ENCODE results near the gene AP2M1. TPM values are rescaled to one million over a fixed set of nuclear protein-coding genes. Genes with fewer than 3 reads are reported as not detected.
"Not testable (repeated sequence)": the region's sequence is repeated elsewhere in the genome, so short reads cannot be mapped to it uniquely, and the experiment has no call there.

AP2M1 gene
- total and polyA plus RNA-seq, 4 donors: 153 to 333 (median 251) TPM

DNA sequence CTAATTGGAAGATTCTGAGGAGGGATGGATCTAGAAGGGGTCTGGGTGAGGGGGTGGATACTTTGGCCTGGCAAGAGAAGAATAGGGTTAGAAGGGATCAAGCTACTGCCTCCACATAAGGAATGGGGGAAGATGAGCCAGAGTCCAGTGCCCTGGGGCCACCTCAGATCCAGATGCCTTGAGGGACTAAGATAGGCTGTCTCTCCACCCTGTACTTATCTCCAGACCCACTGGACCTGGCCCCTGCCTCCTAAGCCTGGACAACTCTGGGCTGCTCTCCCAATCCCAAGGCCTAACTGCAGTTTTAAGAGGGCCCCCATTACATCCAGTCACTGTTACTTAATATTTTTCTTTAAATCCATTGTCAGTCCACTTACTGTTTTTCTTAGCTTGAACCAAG lies 17.4 kb upstream of the AP2M1 start:
- no peak for TF ChIP-seq CTCF (IDR thresholded peaks at IDR 0.05; ENCODE audit: control extremely low read depth, extremely low read depth)
- peaks cover 0 to 2% (median 0%) of the 10 kb centered on the region in 4 donors for H3K36me3 ChIP-seq (ENCODE audit: control insufficient read depth in 4 of 4, insufficient read depth in 4 of 4, low read length in 4 of 4)
- no peaks in the 10 kb centered on the region for H3K27me3 ChIP-seq (ENCODE audit: control insufficient read depth in 3 of 3, insufficient read depth in 3 of 3, low read length in 2 of 3)
- H3K4me1 ChIP-seq (ENCODE audit: control insufficient read depth in 5 of 5, insufficient read depth in 5 of 5, low read length in 5 of 5): peaks cover 9 to 30% (median 24%) of the 10 kb centered on the region in 5 donors
- peak overlapping the region; percentile 70 for H3K4me3 ChIP-seq
- DNase-seq (no peak), ATAC-seq (ENCODE audit: insufficient read depth, low FRiP score) (no peak)
- H3K27ac ChIP-seq (ENCODE audit: low read depth in 1 of 2, low read length in 1 of 2): peak overlapping the region; percentile 76 to 88
- H3K9me3 ChIP-seq (ENCODE audit: control insufficient read depth in 4 of 4, insufficient read depth in 3 of 4, low read length in 3 of 4): no peaks in the 10 kb centered on the region
- peak overlapping the region; percentile 82 to 94 for H3K9ac ChIP-seq (ENCODE audit: insufficient read depth in 1 of 2, low read length in 2 of 2)

- H3K9ac ChIP-seq (ENCODE audit: insufficient read depth in 1 of 2, low read length in 2 of 2): no peak overlapping the region
- peaks cover 0 to 9% (median 1%) of the 10 kb centered on the region in 4 donors for H3K36me3 ChIP-seq (ENCODE audit: control insufficient read depth in 4 of 4, insufficient read depth in 4 of 4, low read length in 4 of 4)
- WGBS, 2 donors: 46 to 59% methylated on average over 4 of the region's 4 CpGs
- peak overlapping the region; percentile 26 to 60 for H3K27ac ChIP-seq (ENCODE audit: low read depth in 1 of 2, low read length in 1 of 2)
- no peaks in the 10 kb centered on the region for H3K9me3 ChIP-seq (ENCODE audit: control insufficient read depth in 4 of 4, insufficient read depth in 3 of 4, low read length in 3 of 4)
- no peak overlapping the region for H3K4me3 ChIP-seq
- TF ChIP-seq CTCF (IDR thresholded peaks at IDR 0.05; ENCODE audit: control extremely low read depth, extremely low read depth): no peak
- H3K4me1 ChIP-seq (ENCODE audit: control insufficient read depth in 5 of 5, insufficient read depth in 5 of 5, low read length in 5 of 5): peaks cover 9 to 30% (median 22%) of the 10 kb centered on the region in 5 donors
- DNase-seq (no peak), ATAC-seq (ENCODE audit: insufficient read depth, low FRiP score) (no peak)
- no peaks in the 10 kb centered on the region for H3K27me3 ChIP-seq (ENCODE audit: control insufficient read depth in 3 of 3, insufficient read depth in 3 of 3, low read length in 2 of 3)
Measured at GRCh38 chr3:184158404-184158803, 16.3 kb upstream of the AP2M1 start.

DNA sequence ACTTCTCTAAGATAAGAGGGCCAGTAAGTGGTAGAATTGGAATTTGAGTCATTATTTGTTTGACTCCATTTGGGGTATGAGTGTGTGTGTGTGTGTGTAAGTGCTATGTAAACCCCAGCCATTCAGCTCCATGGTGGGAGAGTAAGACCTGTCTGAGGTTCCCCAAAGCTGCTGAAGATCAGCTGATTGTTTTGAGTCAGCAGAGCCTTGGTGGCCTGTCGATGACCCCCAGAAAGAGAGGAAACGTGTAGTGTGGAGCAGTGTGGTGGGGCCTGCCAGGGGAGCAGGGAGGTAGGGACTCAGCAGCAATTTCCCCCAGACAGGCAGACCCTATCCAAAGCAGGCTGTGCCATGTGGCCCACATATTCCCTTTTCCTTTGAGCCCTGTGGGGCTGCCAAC lies 14.2 kb upstream of the AP2M1 start:
- H3K27ac ChIP-seq (ENCODE audit: low read depth in 1 of 2, low read length in 1 of 2): peak overlapping the region; percentile 38 to 48
- H3K9ac ChIP-seq (ENCODE audit: insufficient read depth in 1 of 2, low read length in 2 of 2): peak overlapping the region in 1 of 2 donors; percentile 49
- peaks cover 8 to 28% (median 17%) of the 10 kb centered on the region in 4 donors for H3K36me3 ChIP-seq (ENCODE audit: control insufficient read depth in 4 of 4, insufficient read depth in 4 of 4, low read length in 4 of 4)
- no peaks in the 10 kb centered on the region for H3K9me3 ChIP-seq (ENCODE audit: control insufficient read depth in 4 of 4, insufficient read depth in 3 of 4, low read length in 3 of 4)
- peaks cover 9 to 28% (median 20%) of the 10 kb centered on the region in 5 donors for H3K4me1 ChIP-seq (ENCODE audit: control insufficient read depth in 5 of 5, insufficient read depth in 5 of 5, low read length in 5 of 5)
- ATAC-seq (ENCODE audit: insufficient read depth, low FRiP score) (no peak), DNase-seq (peak; percentile 31 to 61 (median 34))
- 21 to 26% methylated on average over 2 of the region's 2 CpGs for WGBS, 2 donors
- no peaks in the 10 kb centered on the region for H3K27me3 ChIP-seq (ENCODE audit: control insufficient read depth in 3 of 3, insufficient read depth in 3 of 3, low read length in 2 of 3)
- no peak overlapping the region for H3K4me3 ChIP-seq
- TF ChIP-seq CTCF (IDR thresholded peaks at IDR 0.05; ENCODE audit: control extremely low read depth, extremely low read depth): no peak

DNA sequence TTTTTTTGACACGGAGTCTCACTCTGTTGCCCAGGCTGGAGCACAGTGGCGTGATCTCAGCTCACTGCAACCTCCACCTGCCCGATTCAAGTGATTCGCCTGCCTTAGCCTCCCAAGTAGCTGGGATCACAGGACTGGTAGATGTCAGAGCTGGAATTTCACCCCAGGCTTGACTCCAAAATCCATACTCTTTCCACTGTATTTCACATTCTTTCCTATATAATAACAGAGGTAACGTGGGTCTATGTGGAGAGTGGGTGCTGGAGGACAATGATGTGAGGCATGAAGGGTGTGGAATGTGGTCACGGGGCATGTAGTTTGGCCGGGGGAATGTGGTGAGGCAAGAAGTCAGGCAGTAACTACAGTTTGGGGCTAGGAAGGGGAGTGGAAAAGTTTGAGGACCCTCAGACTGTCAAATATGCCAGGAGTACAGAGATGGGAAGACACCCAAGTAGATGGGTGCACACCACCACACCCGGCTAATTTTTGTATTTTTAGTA lies 12.0 kb upstream of the AP2M1 start:
- not testable (repeated sequence) for ATAC-seq (ENCODE audit: insufficient read depth, low FRiP score)
- peaks cover 9 to 18% (median 17%) of the 10 kb centered on the region in 5 donors for H3K4me1 ChIP-seq (ENCODE audit: control insufficient read depth in 5 of 5, insufficient read depth in 5 of 5, low read length in 5 of 5)
- peaks cover 22 to 45% (median 30%) of the 10 kb centered on the region in 4 donors for H3K36me3 ChIP-seq (ENCODE audit: control insufficient read depth in 4 of 4, insufficient read depth in 4 of 4, low read length in 4 of 4)

More for the DNA sequence above, 12.0 kb upstream of the AP2M1 start:
- not testable (repeated sequence) for H3K27me3 ChIP-seq (ENCODE audit: control insufficient read depth in 3 of 3, insufficient read depth in 3 of 3, low read length in 2 of 3); H3K9ac ChIP-seq (ENCODE audit: insufficient read depth in 1 of 2, low read length in 2 of 2); H3K4me3 ChIP-seq; DNase-seq; H3K9me3 ChIP-seq (ENCODE audit: control insufficient read depth in 4 of 4, insufficient read depth in 3 of 4, low read length in 3 of 4); H3K27ac ChIP-seq (ENCODE audit: low read depth in 1 of 2, low read length in 1 of 2)
- WGBS, 2 donors: 68 to 79% methylated on average over 7 to 8 of the region's 8 CpGs
